ENCODE measurements around the gene CELSR2.

Gene CELSR2

GRCh38 chr1:109265016-109265415, 15.7 kb downstream of the CELSR2 start:
- no peak for DNase-seq (ENCODE audit: low read depth, low spot score)

GRCh38 chr1:109265741-109266330, 16.5 kb downstream of the CELSR2 start:
- DNase-seq (ENCODE audit: low read depth, low spot score), result no peak

- DNase-seq (ENCODE audit: low read depth, low spot score), result no peak
These were observed 17.6 kb downstream of the CELSR2 start for GRCh38 chr1:109266965-109267364.

- no peak for DNase-seq (ENCODE audit: low read depth, low spot score)
These were observed 18.5 kb downstream of the CELSR2 start for GRCh38 chr1:109267743-109268300.

- DNase-seq (ENCODE audit: low read depth, low spot score), result no peak
These were observed 19.3 kb downstream of the CELSR2 start for GRCh38 chr1:109268431-109269211.

- no peak for DNase-seq (ENCODE audit: low read depth, low spot score)
These were observed 20.1 kb downstream of the CELSR2 start for GRCh38 chr1:109269212-109269980.

GRCh38 chr1:109269981-109270622, 20.8 kb downstream of the CELSR2 start:
- DNase-seq (ENCODE audit: low read depth, low spot score), result no peak

GRCh38 chr1:109270623-109271317, 21.4 kb downstream of the CELSR2 start:
- no peak for DNase-seq (ENCODE audit: low read depth, low spot score)

- no peak for DNase-seq (ENCODE audit: low read depth, low spot score)
These were observed 22.1 kb downstream of the CELSR2 start for GRCh38 chr1:109271458-109271857.

GRCh38 chr1:109272021-109272799, 22.9 kb downstream of the CELSR2 start:
- DNase-seq (ENCODE audit: low read depth, low spot score), result no peak

GRCh38 chr1:109272831-109273547, 23.6 kb downstream of the CELSR2 start:
- DNase-seq (ENCODE audit: low read depth, low spot score), result no peak

- no peak for DNase-seq (ENCODE audit: low read depth, low spot score)
These were observed 24.4 kb downstream of the CELSR2 start for GRCh38 chr1:109273570-109274288.

- no peak for DNase-seq (ENCODE audit: low read depth, low spot score)
These were observed 25.5 kb downstream of the CELSR2 start for GRCh38 chr1:109274533-109275476.

- DNase-seq (ENCODE audit: low read depth, low spot score), result no peak
These were observed 26.5 kb downstream of the CELSR2 start for GRCh38 chr1:109275706-109276345.

- no peak for DNase-seq (ENCODE audit: low read depth, low spot score)
These were observed 28.3 kb downstream of the CELSR2 start for GRCh38 chr1:109277434-109278204.

GRCh38 chr1:109279615-109280278, 30.4 kb downstream of the CELSR2 start:
- no peak for DNase-seq (ENCODE audit: low read depth, low spot score)

Measured in activated naive CD8-positive, alpha-beta T cell treated with anti-CD3 and anti-CD28 coated beads, Interleukin-2, amount 50 U/mL, for 16 hours (primary cell).